Measurements from ENCODE around the gene CORO1A.
"Not testable (repeated sequence)": the region's sequence is repeated elsewhere in the genome, so short reads cannot be mapped to it uniquely, and the experiment has no call there.

GRCh38 chr16:30199608-30200343 lies 16.4 kb downstream of the CORO1A start:
- TF ChIP-seq EZH2 (IDR thresholded peaks at IDR 0.05; ENCODE audit: borderline replicate concordance, low read length); CTCF (IDR thresholded peaks at IDR 0.05; ENCODE audit: low read length): not testable (repeated sequence)
